K562 (cell line): ENCODE measurements around the gene LRRC4C. TPM values are rescaled to one million over a fixed set of nuclear protein-coding genes. Genes with fewer than 3 reads are reported as not detected.

ENCODE experiments used
- ATAC-seq: fragments of 200-7000 bp; cut with Tn5 transposase; 3 replicates; pipeline ENCODE4 v1.9.1; 2020; ENCODE audit warnings: moderate library complexity
- BruUV-seq: library from RNA; stranded (reverse); fragments of 400-500 nt; replicated peaks from 2 replicates; lab custom pipeline; 2021; lab: Mats Ljungman, UMichigan
- CTCF ChIA-PET: fragments of 300-600 bp; formaldehyde crosslinking; extraction: SDS; loops from one replicate; lab custom pipeline; 2021; ENCODE audit warnings: low intra/inter-chr PET ratio; lab: Yijun Ruan, JAX
- POLR2A ChIA-PET: fragments of 300-600, 350-650 bp; sonication (Branson Sonifier 250); formaldehyde crosslinking; extraction: SDS; loops from one replicate; lab custom pipeline; 2021; ENCODE audit warnings: antibody characterized with exemption, inconsistent platforms; lab: Yijun Ruan, JAX
- DNase-seq, 4 experiments: peaks; one replicate each; pipeline versions ENCODE4 v3.0.0 to v3.0.0-alpha.2; 2011 to 2018; ENCODE audit warnings: low spot score in 3 of 4, mixed read lengths in 3 of 4; ENCODE audit errors: extremely low read depth in 1 of 4
- FAIRE-seq: peaks from 2 replicates; lab custom pipeline; 2011; peaks lifted over from hg19 to GRCh38; lab: Jason Lieb, UNC
- H2AFZ ChIP-seq: 2 replicates; pipeline ENCODE4 v1.6.0; 2011; ENCODE audit warnings: low read depth, low read length, control low read depth, inconsistent platforms
- H3K27ac ChIP-seq: fragments of 200-600 bp; 3 replicates; pipeline ENCODE4 v1.8.0; 2011; ENCODE audit warnings: low read depth, mild to moderate bottlenecking, control low read depth, inconsistent platforms, low read length, moderate library complexity, mixed read lengths; ENCODE audit errors: extremely low read depth
- H3K27me3 ChIP-seq, 2 experiments: fragments of 300-600 bp in 1 of 2; 2 replicates in 1 of 2; 3 replicates in 1 of 2; pipeline versions ENCODE4 v1.6.0 to v1.8.0; 2011; ENCODE audit warnings: inconsistent platforms in 2 of 2, low read length in 2 of 2, mild to moderate bottlenecking in 1 of 2, mixed read lengths in 1 of 2, moderate library complexity in 1 of 2; ENCODE audit not compliant: control insufficient read depth in 2 of 2, insufficient read depth in 2 of 2
- H3K36me3 ChIP-seq: fragments of 300-600 bp; 3 replicates; pipeline ENCODE4 v1.8.0; 2011; ENCODE audit warnings: mild to moderate bottlenecking, low read length, inconsistent platforms; ENCODE audit not compliant: control insufficient read depth, insufficient read depth
- H3K4me1 ChIP-seq, 2 experiments: fragments of 200-600 bp in 1 of 2; replicated peaks in 1 of 2; 2 replicates in 1 of 2; 3 replicates in 1 of 2; pipeline versions ENCODE4 v1.5.1 to v1.8.0; 2011; ENCODE audit warnings: inconsistent platforms in 2 of 2, low read length in 2 of 2, mild to moderate bottlenecking in 1 of 2, mixed read lengths in 1 of 2, moderate library complexity in 1 of 2; ENCODE audit not compliant: control insufficient read depth in 2 of 2, insufficient read depth in 2 of 2
- H3K4me2 ChIP-seq: 2 replicates; pipeline ENCODE4 v1.6.1; 2011; ENCODE audit warnings: low read length, control low read depth, inconsistent platforms, mixed read lengths; ENCODE audit not compliant: insufficient read depth
- H3K4me3 ChIP-seq: fragments of 200-600 bp; sonication (generic), shearing (Covaris generic); 2 replicates; pipeline ENCODE4 v1.5.1; 2016; ENCODE audit warnings: control low read depth, inconsistent platforms
- H3K79me2 ChIP-seq: fragments of 200-600 bp; 3 replicates; pipeline ENCODE4 v1.8.0; 2011; ENCODE audit warnings: low read length, inconsistent platforms; ENCODE audit not compliant: control insufficient read depth, insufficient read depth
- H3K9ac ChIP-seq, 2 experiments: 2 replicates each; pipeline versions ENCODE4 v1.6.0 to v1.6.1; 2011; ENCODE audit warnings: low read depth in 2 of 2, low read length in 2 of 2, control low read depth in 1 of 2, inconsistent platforms in 1 of 2, mild to moderate bottlenecking in 1 of 2, mixed read lengths in 1 of 2; ENCODE audit not compliant: insufficient read depth in 1 of 2
- H3K9me1 ChIP-seq: one replicate; pipeline ENCODE4 v1.6.0; 2011; ENCODE audit warnings: inconsistent platforms, mild to moderate bottlenecking, low read length, moderate library complexity; ENCODE audit not compliant: control insufficient read depth, insufficient read depth
- H3K9me3 ChIP-seq: replicated peaks from 2 replicates; pipeline ENCODE4 v1.5.1; 2011; ENCODE audit warnings: low read depth, low read length, inconsistent platforms; ENCODE audit not compliant: control insufficient read depth, insufficient read depth
- H4K20me1 ChIP-seq: replicated peaks from 2 replicates; pipeline ENCODE4 v1.6.1; 2011; ENCODE audit warnings: low read length, inconsistent platforms, mixed read lengths; ENCODE audit not compliant: control insufficient read depth, insufficient read depth
- BRD9 ChIP-seq: fragments of 450-650 bp; IDR thresholded peaks from 2 replicates; pipeline ENCODE4 v1.6.1; 2018; ENCODE audit warnings: low read depth; ENCODE audit not compliant: partially characterized antibody
- CC2D1A ChIP-seq: fragments of 450-650 bp; IDR thresholded peaks from 2 replicates; pipeline ENCODE4 v1.6.1; 2017; ENCODE audit warnings: mild to moderate bottlenecking
- FOXK1 ChIP-seq: sonication (generic); formaldehyde crosslinking; IDR thresholded peaks from 2 replicates; pipeline ENCODE4 v1.8.0; 2022; ENCODE audit warnings: missing genetic modification reagents, mild to moderate bottlenecking, borderline replicate concordance
- HDAC6 ChIP-seq: IDR thresholded peaks from 2 replicates; pipeline ENCODE4 v1.6.1; 2012; ENCODE audit warnings: low read depth, mild to moderate bottlenecking, control low read depth, inconsistent platforms, low read length, moderate library complexity
- MEIS2 ChIP-seq: fragments of 450-650 bp; IDR thresholded peaks from 2 replicates; pipeline ENCODE4 v1.6.1; 2014; ENCODE audit warnings: mild to moderate bottlenecking; ENCODE audit not compliant: partially characterized antibody
- MYNN ChIP-seq, 2 experiments: sonication (generic); formaldehyde crosslinking in 1 of 2; IDR thresholded peaks; 2 replicates each; pipeline versions ENCODE4 v1.5.0 to v1.6.1; 2016 to 2020; ENCODE audit warnings: antibody characterized with exemption in 1 of 2, missing genetic modification reagents in 1 of 2
- PBX2 ChIP-seq, 2 experiments: IDR thresholded peaks in 1 of 2; conservative IDR thresholded peaks in 1 of 2; 2 replicates each; pipeline ENCODE4 v1.6.1; 2016; ENCODE audit warnings: low read depth in 2 of 2, mild to moderate bottlenecking in 1 of 2, missing compliant biosample characterization in 1 of 2, missing genetic modification characterization in 1 of 2, moderate library complexity in 1 of 2
- PTBP1 ChIP-seq: fragments of 200-400 bp; formaldehyde crosslinking; IDR thresholded peaks from 2 replicates; pipeline ENCODE4 v1.6.1; 2017; ENCODE audit warnings: low read depth, low read length
- SLC30A9 ChIP-seq: fragments of 250-450 bp; sonication (Bioruptor Pico); IDR thresholded peaks from 2 replicates; pipeline ENCODE4 v1.8.0; 2022; ENCODE audit warnings: mild to moderate bottlenecking, moderate library complexity
- SNIP1 ChIP-seq: fragments of 450-650 bp; IDR thresholded peaks from 2 replicates; pipeline ENCODE4 v1.7.1; 2017; ENCODE audit warnings: low read depth, mild to moderate bottlenecking
- SRSF7 ChIP-seq: fragments of 200-400 bp; formaldehyde crosslinking; optimal IDR thresholded peaks from 2 replicates; pipeline ENCODE3; 2017; ENCODE audit warnings: mild to moderate bottlenecking, low read depth, low read length
- TBP ChIP-seq: optimal IDR thresholded peaks from 2 replicates; pipeline ENCODE3; 2011; ENCODE audit warnings: low read depth, low read length, improper control_type of control experiment
- TCFL5 ChIP-seq: fragments of 250-450 bp; sonication (Bioruptor Pico); conservative IDR thresholded peaks from 2 replicates; pipeline ENCODE4 v1.6.1; 2021; ENCODE audit warnings: mild to moderate bottlenecking, moderate library complexity, matching md5 sums
- THRB ChIP-seq: fragments of 450-650 bp; formaldehyde crosslinking; conservative IDR thresholded peaks from 2 replicates; pipeline ENCODE4 v1.4.0; 2022; ENCODE audit warnings: mild to moderate bottlenecking, missing genetic modification characterization
- YBX1 ChIP-seq: fragments of 450-650 bp; IDR thresholded peaks from 2 replicates; pipeline ENCODE4 v1.7.1; 2016; ENCODE audit warnings: mild to moderate bottlenecking
- ZNF3 ChIP-seq: fragments of 250-450 bp; sonication (Bioruptor Pico); IDR thresholded peaks from 2 replicates; pipeline ENCODE4 v1.5.0; 2021; ENCODE audit warnings: mild to moderate bottlenecking, moderate library complexity
- ZNF444 ChIP-seq: fragments of 250-450 bp; sonication (Bioruptor Pico); IDR thresholded peaks from 2 replicates; pipeline ENCODE4 v1.4.0; 2020; ENCODE audit warnings: mild to moderate bottlenecking, moderate library complexity
- WGBS: fragments of 100-300 bp; shearing (Covaris generic); methylation state at CpG from one replicate; pipeline ENCODE4 v1.1.6; 2016; ENCODE audit warnings: low coverage, mixed read lengths; ENCODE audit not compliant: insufficient coverage; ENCODE audit errors: missing lambda C conversion rate; 5-methylcytosine and 5-hydroxymethylcytosine counted together
- in situ Hi-C: fragments of 300-500 bp; cut with MboI; formaldehyde crosslinking; loops from 4 replicates; pipeline ENCODE4 v1.15.0; 2018; ENCODE audit warnings: inconsistent platforms, mixed read lengths
- intact Hi-C: fragments of 100-400 bp; cut with micrococcal nuclease; formaldehyde crosslinking; loops from 2 replicates; pipeline ENCODE4 v1.14.2; 2022
- polyA plus RNA-seq, 8 experiments: library from polyadenylated mRNA; depleted of rRNA in 4 of 8; stranded (reverse) in 5 of 8; unstranded in 3 of 8; fragments of >200 nt; fragmentation: Nextera tagmentation in 2 of 8; fragmentation: Illumina TruSeq in 1 of 8; extraction: Ambion mirVana in 2 of 8; extraction: Trizol in 1 of 8; gene quantifications; 2 replicates each; pipeline versions ENCODE4 v1.2.1 to v1.2.3, GENCODE V29; 2011 to 2014; ENCODE audit warnings: inconsistent platforms in 1 of 8, missing spikeins in 1 of 8
- total RNA-seq, 7 experiments: library from RNA; depleted of rRNA in 6 of 7; stranded (reverse); fragments of >200 nt in 6 of 7; fragmentation: Illumina TruSeq in 2 of 7; extraction: Trizol in 2 of 7; gene quantifications; 2 replicates each; pipeline versions ENCODE4 v1.2.1 to v1.2.3, GENCODE V29; 2011 to 2021; ENCODE audit warnings: low replicate concordance in 1 of 7

Gene LRRC4C
- total and polyA plus RNA-seq, 9 of the 15 experiments (the other 6 are each of a cell fraction or from before 2014, with no cell fraction given): not detected

- no peak for TF ChIP-seq YBX1
- no peak for TF ChIP-seq FOXK1 (CRISPR knock-in tag)
- no peak for TF ChIP-seq MYNN (IDR thresholded peaks at IDR 0.05)
- no peak for TF ChIP-seq MYNN (CRISPR knock-in tag; IDR thresholded peaks at IDR 0.05)
- TF ChIP-seq PTBP1: no peak
- TF ChIP-seq TBP: no peak
- TF ChIP-seq SRSF7: no peak
- TF ChIP-seq PBX2 (CRISPR knock-in tag; IDR thresholded peaks at IDR 0.05; ENCODE audit: low read depth): no peak
- no peak for TF ChIP-seq PBX2 (tag; conservative IDR thresholded peaks at IDR 0.05; ENCODE audit: low read depth)
- TF ChIP-seq BRD9: no peak
- no peak for TF ChIP-seq CC2D1A
- TF ChIP-seq ZNF3 (CRISPR knock-in tag): no peak
- TF ChIP-seq SNIP1: no peak
- no peak for TF ChIP-seq HDAC6
- no peak for TF ChIP-seq TCFL5 (CRISPR knock-in tag)
- TF ChIP-seq SLC30A9: no peak
- TF ChIP-seq ZNF444 (CRISPR knock-in tag): no peak
- no peak for TF ChIP-seq MEIS2
- no peak for TF ChIP-seq THRB (CRISPR knock-in tag)
- in situ Hi-C loops (no loop called here), intact Hi-C loops (no loop called here)
- Histone ChIP-seq H3K9me3 (no peaks in the 10 kb centered on the region), H3K79me2 (no peaks in the 10 kb centered on the region), H3K27me3 (no peaks in the 10 kb centered on the region), H3K36me3 (no peaks in the 10 kb centered on the region), H3K4me3 (no peak overlapping the region), H3K9me1 (no peaks in the 10 kb centered on the region), H2AFZ (no peak overlapping the region), H4K20me1 (no peaks in the 10 kb centered on the region), H3K4me1 (no peaks in the 10 kb centered on the region), H3K27ac (no peak overlapping the region), H3K9ac (no peak overlapping the region), H3K4me2 (no peak overlapping the region)
- ChIA-PET CTCF (no interaction called here), POLR2A (no interaction called here)
- ATAC-seq: no peak
- no TSS peak for BruUV-seq
- no peak for FAIRE-seq
- 3% methylated on average over 2 of the region's 2 CpGs for WGBS
- no peak for DNase-seq
Observed at GRCh38 chr11:40387240-40387980, 1072.0 kb downstream of the LRRC4C start.
